ENCODE measurements around the gene PAPPA2. TPM values are rescaled to one million over a fixed set of nuclear protein-coding genes. Genes with fewer than 3 reads are reported as not detected.
A peak's percentile ranks its signal among the peaks of the same experiment; 100 is the strongest.

PAPPA2 gene
- total and polyA plus RNA-seq, 12 donors: 0.03 to 0.87 (median 0.10) TPM; not detected in 1

- intact Hi-C loops (cut with DNase I): no loop called here
- whole genome bisulfite sequencing, 4 donors: 34 to 46% (median 45%) methylated on average over 3 of the region's 3 CpGs
- Histone ChIP-seq H3K4me3 (no peak overlapping the region), H3K36me3 (replicated peaks in 1 of 2) (no peaks in the 10 kb centered on the region), H3K27ac (no peak overlapping the region), H3K4me1 (replicated peaks in 1 of 2) (no peaks in the 10 kb centered on the region), H3K9me3 (replicated peaks in 1 of 3) (no peaks in the 10 kb centered on the region), H3K27me3 (no peaks in the 10 kb centered on the region)
- peak in 6 of 7 donors; percentile 20 to 72 (median 22) for DNase-seq
- no peak for TF ChIP-seq POLR2A (IDR thresholded peaks at IDR 0.05)
- no peak for TF ChIP-seq CTCF (IDR thresholded peaks at IDR 0.05)
Measured at GRCh38 chr1:176515310-176515709, 52.3 kb downstream of the PAPPA2 start.

GRCh38 chr1:176517484-176517883, 54.5 kb downstream of the PAPPA2 start:
- no peak for TF ChIP-seq POLR2A (IDR thresholded peaks at IDR 0.05)
- no peak for TF ChIP-seq CTCF (IDR thresholded peaks at IDR 0.05)
- no peak for DNase-seq
- no peaks in the 10 kb centered on the region for H3K4me1 ChIP-seq (replicated peaks in 1 of 2)
- intact Hi-C loops (cut with DNase I): no loop called here
- H3K9me3 ChIP-seq (replicated peaks in 1 of 3): no peaks in the 10 kb centered on the region
- H3K36me3 ChIP-seq (replicated peaks in 1 of 2): no peaks in the 10 kb centered on the region
- no peaks in the 10 kb centered on the region for H3K27me3 ChIP-seq
- H3K27ac ChIP-seq: no peak overlapping the region
- H3K4me3 ChIP-seq: no peak overlapping the region
- WGBS, 4 donors: 65 to 85% (median 71%) methylated on average over 4 of the region's 4 CpGs

GRCh38 chr1:176521211-176521610, 58.2 kb downstream of the PAPPA2 start:
- no peak for DNase-seq
- H3K36me3 ChIP-seq (replicated peaks in 1 of 2): no peaks in the 10 kb centered on the region
- TF ChIP-seq CTCF (IDR thresholded peaks at IDR 0.05) (no peak), POLR2A (IDR thresholded peaks at IDR 0.05) (no peak)
- no peaks in the 10 kb centered on the region for H3K27me3 ChIP-seq
- intact Hi-C loops (cut with DNase I): no loop called here
- H3K4me1 ChIP-seq (replicated peaks in 1 of 2): no peaks in the 10 kb centered on the region
- 56 to 79% (median 64%) methylated on average over 1 of the region's 1 CpG for WGBS, 4 donors
- no peak overlapping the region for H3K4me3 ChIP-seq
- H3K27ac ChIP-seq: no peak overlapping the region
- H3K9me3 ChIP-seq (replicated peaks in 1 of 3): no peaks in the 10 kb centered on the region

GRCh38 chr1:176522310-176522845, 59.4 kb downstream of the PAPPA2 start:
- H3K4me3 ChIP-seq: no peak overlapping the region
- no peaks in the 10 kb centered on the region for H3K9me3 ChIP-seq (replicated peaks in 1 of 3)
- no peaks in the 10 kb centered on the region for H3K27me3 ChIP-seq
- intact Hi-C loops (cut with DNase I): no loop called here
- no peak overlapping the region for H3K27ac ChIP-seq
- TF ChIP-seq CTCF (IDR thresholded peaks at IDR 0.05) (no peak), POLR2A (IDR thresholded peaks at IDR 0.05) (no peak)
- no peaks in the 10 kb centered on the region for H3K36me3 ChIP-seq (replicated peaks in 1 of 2)
- no peaks in the 10 kb centered on the region for H3K4me1 ChIP-seq (replicated peaks in 1 of 2)
- DNase-seq: no peak
- 53 to 72% (median 65%) methylated on average over 3 of the region's 3 CpGs for WGBS, 4 donors
